ACC112 (cell line): ENCODE results near the gene EYA4.

Experiments
- H2AFZ ChIP-seq: fragments of 200-600 bp; sonication (generic); one replicate; pipeline ENCODE4 v1.6.0; 2017; ENCODE audit warnings: antibody characterized with exemption, low read length; ENCODE audit not compliant: unreplicated experiment
- H3K27ac ChIP-seq: fragments of 200-600 bp; sonication (generic); 2 replicates; pipeline ENCODE4 v1.5.1; 2014; ENCODE audit warnings: low read depth, mild to moderate bottlenecking, antibody characterized with exemption, low read length, moderate library complexity
- H3K27me3 ChIP-seq: fragments of 200-600 bp; sonication (generic); 2 replicates; pipeline ENCODE4 v1.6.1; 2014; ENCODE audit warnings: mild to moderate bottlenecking, antibody characterized with exemption, low read length, moderate library complexity, mixed read lengths; ENCODE audit not compliant: insufficient read depth
- H3K36me3 ChIP-seq: fragments of 200-600 bp; sonication (generic); 2 replicates; pipeline ENCODE4 v1.6.1; 2016; ENCODE audit warnings: mild to moderate bottlenecking, antibody characterized with exemption, low read length, moderate library complexity, mixed read lengths; ENCODE audit not compliant: insufficient read depth
- H3K4me1 ChIP-seq: fragments of 200-600 bp; sonication (generic); one replicate; pipeline ENCODE4 v1.6.1; 2016; ENCODE audit warnings: low read length, mixed read lengths; ENCODE audit not compliant: insufficient read depth, unreplicated experiment, control insufficient read depth
- H3K4me3 ChIP-seq: fragments of 200-600 bp; sonication (generic); 2 replicates; pipeline ENCODE4 v1.5.1; 2014; ENCODE audit warnings: mild to moderate bottlenecking, low read depth, low read length
- H3K79me2 ChIP-seq: fragments of 200-600 bp; sonication (generic); one replicate; pipeline ENCODE4 v1.6.0; 2016; ENCODE audit warnings: low read length; ENCODE audit not compliant: control insufficient read depth, unreplicated experiment, insufficient read depth

The EYA4 gene

GRCh38 chr6:133259561-133259960 is 18.4 kb downstream of the EYA4 start:
- Histone ChIP-seq H3K4me3 (no peak overlapping the region), H3K4me1 (peaks cover 23% of the 10 kb centered on the region), H3K27me3 (no peaks in the 10 kb centered on the region), H3K27ac (no peak overlapping the region), H3K36me3 (no peaks in the 10 kb centered on the region), H3K79me2 (peaks cover 4% of the 10 kb centered on the region), H2AFZ (no peak overlapping the region)

GRCh38 chr6:133262804-133263203 is 21.6 kb downstream of the EYA4 start:
- Histone ChIP-seq H3K36me3 (no peaks in the 10 kb centered on the region), H3K27me3 (no peaks in the 10 kb centered on the region)

GRCh38 chr6:133265066-133265465 is 23.9 kb downstream of the EYA4 start:
- Histone ChIP-seq H3K27ac (no peak overlapping the region), H2AFZ (no peak overlapping the region), H3K36me3 (no peaks in the 10 kb centered on the region), H3K4me1 (no peaks in the 10 kb centered on the region), H3K79me2 (no peaks in the 10 kb centered on the region), H3K27me3 (no peaks in the 10 kb centered on the region), H3K4me3 (no peak overlapping the region)

More at GRCh38 chr6:133262804-133263203, 21.6 kb downstream of the EYA4 start:
- Histone ChIP-seq H2AFZ (no peak overlapping the region), H3K79me2 (peaks cover 4% of the 10 kb centered on the region), H3K4me3 (no peak overlapping the region), H3K4me1 (no peaks in the 10 kb centered on the region), H3K27ac (no peak overlapping the region)

GRCh38 chr6:133266186-133266585 is 25.0 kb downstream of the EYA4 start:
- Histone ChIP-seq H3K79me2 (no peaks in the 10 kb centered on the region), H3K36me3 (no peaks in the 10 kb centered on the region), H3K27ac (no peak overlapping the region), H3K27me3 (no peaks in the 10 kb centered on the region), H3K4me3 (no peak overlapping the region), H3K4me1 (no peaks in the 10 kb centered on the region), H2AFZ (no peak overlapping the region)

GRCh38 chr6:133268621-133269020 is 27.5 kb downstream of the EYA4 start:
- Histone ChIP-seq H3K4me3 (no peak overlapping the region), H3K27ac (no peak overlapping the region), H2AFZ (no peak overlapping the region), H3K27me3 (no peaks in the 10 kb centered on the region), H3K4me1 (no peaks in the 10 kb centered on the region), H3K36me3 (no peaks in the 10 kb centered on the region), H3K79me2 (no peaks in the 10 kb centered on the region)

GRCh38 chr6:133274813-133275212 is 33.7 kb downstream of the EYA4 start:
- H3K27ac ChIP-seq, result no peak overlapping the region
- no peaks in the 10 kb centered on the region for H3K4me1 ChIP-seq
- H3K79me2 ChIP-seq, result no peaks in the 10 kb centered on the region
- no peaks in the 10 kb centered on the region for H3K36me3 ChIP-seq
- no peak overlapping the region for H3K4me3 ChIP-seq
- no peak overlapping the region for H2AFZ ChIP-seq
- H3K27me3 ChIP-seq, result no peaks in the 10 kb centered on the region

GRCh38 chr6:133275213-133275612 is 34.1 kb downstream of the EYA4 start:
- H3K4me1 ChIP-seq, result no peaks in the 10 kb centered on the region
- H3K79me2 ChIP-seq, result no peaks in the 10 kb centered on the region
- H3K4me3 ChIP-seq, result no peak overlapping the region
- H3K27me3 ChIP-seq, result no peaks in the 10 kb centered on the region
- no peak overlapping the region for H3K27ac ChIP-seq
- H2AFZ ChIP-seq, result no peak overlapping the region
- H3K36me3 ChIP-seq, result no peaks in the 10 kb centered on the region

GRCh38 chr6:133277228-133277899 is 36.2 kb downstream of the EYA4 start:
- Histone ChIP-seq H3K79me2 (no peaks in the 10 kb centered on the region), H2AFZ (no peak overlapping the region), H3K4me3 (no peak overlapping the region), H3K36me3 (no peaks in the 10 kb centered on the region), H3K27ac (no peak overlapping the region), H3K27me3 (no peaks in the 10 kb centered on the region), H3K4me1 (no peaks in the 10 kb centered on the region)

GRCh38 chr6:133277900-133278545 is 36.9 kb downstream of the EYA4 start:
- Histone ChIP-seq H3K79me2 (no peaks in the 10 kb centered on the region), H3K4me1 (no peaks in the 10 kb centered on the region), H2AFZ (no peak overlapping the region), H3K27me3 (no peaks in the 10 kb centered on the region), H3K27ac (no peak overlapping the region), H3K4me3 (no peak overlapping the region), H3K36me3 (no peaks in the 10 kb centered on the region)

- Histone ChIP-seq H2AFZ (no peak overlapping the region), H3K4me1 (peaks cover 19% of the 10 kb centered on the region), H3K27me3 (no peaks in the 10 kb centered on the region), H3K36me3 (no peaks in the 10 kb centered on the region), H3K4me3 (no peak overlapping the region), H3K27ac (no peak overlapping the region), H3K79me2 (no peaks in the 10 kb centered on the region)
Observed at GRCh38 chr6:133286765-133287164, 45.6 kb downstream of the EYA4 start.

GRCh38 chr6:133288662-133289061 is 47.5 kb downstream of the EYA4 start:
- Histone ChIP-seq H3K79me2 (no peaks in the 10 kb centered on the region), H3K4me3 (no peak overlapping the region), H3K27ac (no peak overlapping the region), H3K27me3 (no peaks in the 10 kb centered on the region), H3K4me1 (peaks cover 26% of the 10 kb centered on the region), H3K36me3 (no peaks in the 10 kb centered on the region), H2AFZ (no peak overlapping the region)
